ENCODE measurements around the gene CCDC85B. TPM values are rescaled to one million over a fixed set of nuclear protein-coding genes. Genes with fewer than 3 reads are reported as not detected.

The CCDC85B gene
- polyA plus RNA-seq, 1 donor: 14.7 TPM

DNA sequence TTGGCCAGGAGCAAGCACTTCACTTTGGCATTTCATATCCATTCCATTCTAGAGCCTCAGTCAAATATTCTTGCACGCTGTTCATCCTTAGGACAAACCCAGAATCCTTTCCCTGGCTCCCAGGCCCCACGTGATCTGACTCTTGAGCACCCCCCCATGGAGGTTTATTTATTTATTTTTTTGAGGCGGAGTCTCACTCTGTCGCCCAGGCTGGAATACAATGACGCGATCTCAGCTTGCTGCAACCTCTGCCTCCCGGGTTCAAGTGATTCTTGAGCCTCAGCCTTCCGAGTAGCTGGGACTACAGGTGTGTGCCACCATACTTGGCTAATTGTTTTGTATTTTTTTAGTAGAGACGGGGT, 42.1 kb downstream of the CCDC85B start:
- DNase-seq (ENCODE audit: low read depth): no peak

- no peak for DNase-seq (ENCODE audit: low read depth)
Observed at GRCh38 chr11:65934014-65934413, 43.5 kb downstream of the CCDC85B start.

DNA sequence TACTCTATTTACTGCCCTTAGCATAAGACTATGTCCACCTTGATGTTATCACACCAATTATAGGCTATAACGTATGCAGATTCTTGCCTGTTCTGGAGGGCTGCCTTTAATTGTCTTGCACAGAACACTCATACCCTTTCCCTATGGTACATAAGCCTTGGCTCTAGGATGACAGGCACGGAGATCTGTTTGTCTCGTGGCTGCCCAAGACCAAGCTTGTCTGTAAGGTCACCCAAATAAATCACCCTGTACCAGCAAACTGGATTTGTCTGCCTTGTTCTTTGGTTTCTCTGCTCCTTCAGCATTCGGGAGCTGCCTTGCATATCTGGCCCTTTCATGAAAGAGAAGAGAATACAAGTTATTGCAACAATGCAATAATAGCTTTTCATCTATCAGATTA, 47.3 kb downstream of the CCDC85B start:
- no peak for DNase-seq (ENCODE audit: low read depth)

Other genes with a start within 250 kb of the CCDC85B start
- 42.1 TPM for gene RELA, start 227.8 kb upstream of the CCDC85B start, polyA plus RNA-seq (ENCODE audit: insufficient read length)
- 38.0 TPM for gene KAT5, start 178.4 kb upstream of the CCDC85B start, polyA plus RNA-seq (ENCODE audit: insufficient read length)
- 30.2 TPM for gene RNASEH2C, start 169.9 kb upstream of the CCDC85B start, polyA plus RNA-seq (ENCODE audit: insufficient read length)
- 1.5 TPM for gene AP5B1, start 109.7 kb upstream of the CCDC85B start, polyA plus RNA-seq (ENCODE audit: insufficient read length)
- not detected for gene OVOL1, start 103.6 kb upstream of the CCDC85B start, polyA plus RNA-seq (ENCODE audit: insufficient read length)
- gene SNX32, start 56.7 kb upstream of the CCDC85B start, polyA plus RNA-seq (ENCODE audit: insufficient read length): 1.8 TPM
- gene CFL1, start 32.5 kb upstream of the CCDC85B start, polyA plus RNA-seq (ENCODE audit: insufficient read length): 578 TPM
- 43.9 TPM for gene MUS81, start 30.2 kb upstream of the CCDC85B start, polyA plus RNA-seq (ENCODE audit: insufficient read length)
- 82.6 TPM for gene EFEMP2, start 17.9 kb upstream of the CCDC85B start, polyA plus RNA-seq (ENCODE audit: insufficient read length)
- gene CTSW, start 10.8 kb upstream of the CCDC85B start, polyA plus RNA-seq (ENCODE audit: insufficient read length): 1.3 TPM
- 55.8 TPM for gene FIBP, start 2.2 kb upstream of the CCDC85B start, polyA plus RNA-seq (ENCODE audit: insufficient read length)
- not detected for gene FOSL1, start 9.7 kb downstream of the CCDC85B start, polyA plus RNA-seq (ENCODE audit: insufficient read length)
- gene C11orf68, start 28.4 kb downstream of the CCDC85B start, polyA plus RNA-seq (ENCODE audit: insufficient read length): 33.1 TPM
- 74.8 TPM for gene DRAP1, start 28.8 kb downstream of the CCDC85B start, polyA plus RNA-seq (ENCODE audit: insufficient read length)
- 0.25 TPM for gene TSGA10IP, start 54.8 kb downstream of the CCDC85B start, polyA plus RNA-seq (ENCODE audit: insufficient read length)
- gene SART1, start 71.1 kb downstream of the CCDC85B start, polyA plus RNA-seq (ENCODE audit: insufficient read length): 36.2 TPM
- gene EIF1AD, start 111.5 kb downstream of the CCDC85B start, polyA plus RNA-seq (ENCODE audit: insufficient read length): 18.5 TPM
- gene BANF1, start 111.8 kb downstream of the CCDC85B start, polyA plus RNA-seq (ENCODE audit: insufficient read length): 218 TPM
- gene CST6, start 121.3 kb downstream of the CCDC85B start, polyA plus RNA-seq (ENCODE audit: insufficient read length): not detected
- gene CATSPER1, start 135.8 kb downstream of the CCDC85B start, polyA plus RNA-seq (ENCODE audit: insufficient read length): 0.27 TPM
- gene GAL3ST3, start 158.5 kb downstream of the CCDC85B start, polyA plus RNA-seq (ENCODE audit: insufficient read length): 0.78 TPM
- gene SF3B2, start 161.7 kb downstream of the CCDC85B start, polyA plus RNA-seq (ENCODE audit: insufficient read length): 121 TPM
- gene PACS1, start 179.6 kb downstream of the CCDC85B start, polyA plus RNA-seq (ENCODE audit: insufficient read length): 28.3 TPM

Measured in forelimb muscle (tissue), 1 donor.